Measurements from ENCODE around the gene MPV17L.
"Not testable (repeated sequence)": the region's sequence is repeated elsewhere in the genome, so short reads cannot be mapped to it uniquely, and the experiment has no call there.

The MPV17L gene

GRCh38 chr16:15415511-15415985, 20.0 kb downstream of the MPV17L start:
- no peak for DNase-seq

- DNase-seq: no peak
Measured at GRCh38 chr16:15417197-15417596, 21.6 kb downstream of the MPV17L start.

GRCh38 chr16:15418206-15418605, 22.7 kb downstream of the MPV17L start:
- DNase-seq: no peak

GRCh38 chr16:15421696-15422095, 26.1 kb downstream of the MPV17L start:
- not testable (repeated sequence) for DNase-seq

GRCh38 chr16:15422222-15422621, 26.7 kb downstream of the MPV17L start:
- no peak for DNase-seq

GRCh38 chr16:15425861-15426260, 30.3 kb downstream of the MPV17L start:
- no peak for DNase-seq

- DNase-seq: no peak
Measured at GRCh38 chr16:15426796-15427195, 31.2 kb downstream of the MPV17L start.

GRCh38 chr16:15427648-15428239, 32.2 kb downstream of the MPV17L start:
- DNase-seq: no peak

GRCh38 chr16:15430884-15431283, 35.3 kb downstream of the MPV17L start:
- not testable (repeated sequence) for DNase-seq

- no peak for DNase-seq
Measured at GRCh38 chr16:15434079-15434424, 38.5 kb downstream of the MPV17L start.

GRCh38 chr16:15434425-15435215, 39.1 kb downstream of the MPV17L start, which contains the start of gene BMERB1:
Gene BMERB1 (plus strand): TSS chr16:15434588. CDS start chr16:15434654, 66 bp downstream.
- no peak for DNase-seq

- DNase-seq: no peak
Measured at GRCh38 chr16:15435216-15435864, 39.8 kb downstream of the MPV17L start.

GRCh38 chr16:15439102-15439501, 43.5 kb downstream of the MPV17L start:
- DNase-seq: no peak

- DNase-seq: no peak
Measured at GRCh38 chr16:15439521-15439920, 44.0 kb downstream of the MPV17L start.

GRCh38 chr16:15440852-15441251, 45.3 kb downstream of the MPV17L start:
- no peak for DNase-seq

- DNase-seq: not testable (repeated sequence)
Measured at GRCh38 chr16:15442140-15442539, 46.6 kb downstream of the MPV17L start.

- DNase-seq: no peak
Measured at GRCh38 chr16:15443753-15444152, 48.2 kb downstream of the MPV17L start.

- DNase-seq: no peak
Measured at GRCh38 chr16:15444264-15444663, 48.7 kb downstream of the MPV17L start.

GRCh38 chr16:15445450-15445849, 49.9 kb downstream of the MPV17L start:
- no peak for DNase-seq

- DNase-seq: no peak
Measured at GRCh38 chr16:15446901-15447300, 51.3 kb downstream of the MPV17L start.

GRCh38 chr16:15450624-15451023, 55.1 kb downstream of the MPV17L start:
- DNase-seq: no peak

- no peak for DNase-seq
Measured at GRCh38 chr16:15451098-15451731, 55.7 kb downstream of the MPV17L start.

- no peak for DNase-seq
Measured at GRCh38 chr16:15452246-15452855, 56.8 kb downstream of the MPV17L start.

All from NCI-H2081 treated with DMSO at 0.1 percent for 48 hours (cell line).